GM21737 (cell line): Measurements from ENCODE around the gene TPCN2.

Source experiments
- ATAC-seq: cut with Tn5 transposase; IDR thresholded peaks from one replicate; pipeline ENCODE4 v1.9.1; 2021; ENCODE audit warnings: mild to moderate bottlenecking, moderate library complexity; ENCODE audit not compliant: unreplicated experiment

Gene TPCN2

DNA sequence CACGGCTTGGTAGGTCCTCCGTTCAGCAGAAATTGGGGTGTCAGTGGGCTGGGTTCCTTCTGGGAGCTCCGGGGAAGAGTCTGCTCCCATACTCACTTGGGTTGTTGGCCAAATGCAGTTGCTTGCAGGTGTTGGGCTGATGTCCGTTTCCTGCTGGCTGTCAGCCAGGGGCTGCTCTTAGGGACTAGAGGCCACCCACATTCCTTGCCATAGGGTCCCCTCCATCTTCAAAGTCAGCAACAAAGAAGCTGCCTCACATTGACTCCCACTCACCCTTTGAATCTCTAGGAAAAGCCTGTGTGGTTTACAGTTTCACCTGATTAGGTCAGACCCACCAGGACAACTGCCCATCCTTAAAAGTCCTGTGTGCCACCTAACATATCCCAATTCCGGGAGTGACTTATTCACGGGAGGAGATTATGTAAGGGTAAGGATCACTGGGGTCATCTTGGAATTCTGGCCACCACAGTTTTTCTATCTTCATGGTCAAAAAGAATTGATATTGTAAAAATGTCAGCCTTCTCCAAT lies 43.0 kb downstream of the TPCN2 start:
- ATAC-seq: no peak

- no peak for ATAC-seq
These were observed 43.5 kb downstream of the TPCN2 start for GRCh38 chr11:69092263-69092662.

GRCh38 chr11:69093106-69093505 lies 44.4 kb downstream of the TPCN2 start:
- no peak for ATAC-seq

- no peak for ATAC-seq
These were observed 45.6 kb downstream of the TPCN2 start for GRCh38 chr11:69094111-69094914.

DNA sequence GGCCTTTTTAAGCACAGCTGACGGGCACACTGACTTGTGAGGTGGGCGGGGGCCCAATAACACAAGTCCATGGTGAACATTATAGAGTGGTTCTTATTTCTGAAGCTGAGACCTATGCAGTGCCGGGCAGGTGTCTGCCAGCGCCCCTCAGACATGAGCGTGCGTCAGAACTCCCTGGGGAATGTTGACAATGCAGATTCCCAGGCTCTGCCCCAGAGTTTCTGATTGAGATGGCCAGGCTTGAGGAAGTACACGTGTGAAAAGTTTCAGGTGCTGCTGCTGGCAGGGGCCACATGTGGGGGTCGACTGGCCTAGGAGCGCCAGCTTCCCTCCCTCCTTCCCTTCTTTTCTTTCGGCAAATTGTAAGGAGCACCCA lies 46.2 kb downstream of the TPCN2 start:
- no peak for ATAC-seq

- ATAC-seq: no peak
These were observed 46.6 kb downstream of the TPCN2 start for GRCh38 chr11:69095300-69095699.

DNA sequence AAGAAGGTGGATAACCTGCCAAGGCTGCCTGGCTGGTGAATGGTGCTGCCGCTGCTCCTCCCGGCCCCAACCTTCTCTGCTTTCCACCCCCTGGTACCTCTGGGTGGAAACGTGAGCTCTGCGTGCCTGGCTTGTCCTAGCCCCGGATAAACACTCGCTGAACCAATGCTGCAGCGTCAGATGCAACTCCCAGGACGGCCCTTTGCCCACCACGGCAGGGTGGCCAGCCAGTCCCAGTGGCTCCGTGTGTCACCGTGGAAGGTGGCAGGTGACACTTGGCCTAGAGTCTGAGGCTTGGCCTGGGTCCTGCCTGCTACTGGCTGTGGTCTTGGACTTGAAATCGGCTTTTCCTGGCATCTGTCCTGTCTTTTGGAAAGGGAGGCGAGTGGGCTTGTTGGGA lies 47.7 kb downstream of the TPCN2 start:
- ATAC-seq: no peak

DNA sequence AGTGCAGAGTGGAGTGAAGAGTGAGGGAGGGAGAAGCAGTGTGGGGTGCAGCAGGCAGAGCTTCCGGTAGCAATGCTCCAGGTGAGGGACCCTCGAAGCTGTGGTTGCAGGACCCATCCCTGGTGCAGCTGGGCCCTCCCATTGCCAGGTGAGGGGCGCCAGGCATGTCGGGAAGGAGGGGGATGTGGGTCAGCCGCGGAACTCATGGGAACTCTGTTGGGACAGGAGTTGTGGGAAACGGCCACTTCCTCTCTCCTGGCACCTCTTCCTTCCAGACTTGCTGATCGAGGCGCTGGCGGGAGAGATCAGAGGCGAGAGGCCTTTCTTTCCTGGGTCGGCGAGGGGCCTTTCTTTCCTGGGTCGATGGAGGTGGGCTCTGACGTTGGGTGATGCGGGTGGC lies 48.5 kb downstream of the TPCN2 start:
- ATAC-seq: no peak

DNA sequence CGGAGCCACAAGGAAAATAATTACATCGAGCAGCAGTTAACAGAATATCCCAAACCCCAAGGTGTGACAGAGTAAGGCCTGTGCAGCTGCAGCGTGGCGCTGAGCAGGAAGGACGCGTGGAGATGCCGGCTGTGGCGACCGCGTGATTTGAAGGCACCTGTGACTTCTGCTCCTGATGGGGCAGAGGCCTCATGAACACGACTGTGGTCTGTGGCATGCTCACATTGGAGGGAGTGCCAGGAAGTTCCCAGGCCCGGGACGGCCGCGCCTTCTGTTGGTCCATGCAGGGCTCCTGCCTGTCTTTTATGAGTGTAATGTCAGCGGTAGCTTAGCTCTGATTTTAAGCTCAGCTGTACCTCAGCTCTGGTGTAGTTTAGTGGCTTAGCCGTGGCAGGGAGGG lies 50.4 kb downstream of the TPCN2 start:
- ATAC-seq: no peak

GRCh38 chr11:69100454-69101114 lies 51.9 kb downstream of the TPCN2 start:
- no peak for ATAC-seq

DNA sequence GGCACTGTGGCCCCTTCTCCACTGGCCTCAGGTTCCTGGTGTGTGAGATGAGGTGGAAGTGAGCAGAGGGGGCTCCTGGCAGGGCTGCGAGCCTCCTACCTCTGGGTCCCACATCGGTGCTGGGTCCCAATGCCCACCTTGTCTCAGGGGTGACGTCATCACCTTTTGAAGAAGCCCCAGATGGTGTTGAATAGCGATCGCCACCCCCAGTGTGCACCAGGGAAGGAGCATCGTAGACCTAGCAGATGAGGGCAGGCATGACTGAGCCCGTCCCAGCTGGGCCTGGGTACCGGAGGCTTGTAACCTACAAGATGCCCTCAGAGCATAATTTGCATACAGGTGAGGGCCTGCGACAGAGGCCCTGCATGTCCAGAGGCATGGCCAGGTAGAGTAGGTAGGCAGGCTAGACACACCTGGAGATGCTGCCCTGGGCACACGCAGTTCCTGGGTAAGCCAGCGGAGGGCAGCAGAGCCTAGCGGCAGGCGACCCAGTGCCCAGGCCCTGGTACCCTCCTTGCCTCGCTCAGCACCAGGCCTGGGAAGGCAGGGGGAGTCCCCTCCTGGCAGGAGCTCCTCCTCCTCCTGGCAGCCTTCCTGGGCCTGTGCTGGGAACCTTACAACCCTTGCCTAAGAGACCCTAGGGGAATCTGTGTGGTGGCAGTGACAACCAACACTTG lies 52.5 kb downstream of the TPCN2 start:
- peak; percentile 58 for ATAC-seq

GRCh38 chr11:69101792-69102695 lies 53.3 kb downstream of the TPCN2 start:
- ATAC-seq: no peak

- no peak for ATAC-seq
These were observed 54.2 kb downstream of the TPCN2 start for GRCh38 chr11:69102732-69103615.

- ATAC-seq: no peak
These were observed 55.6 kb downstream of the TPCN2 start for GRCh38 chr11:69104212-69104855.

DNA sequence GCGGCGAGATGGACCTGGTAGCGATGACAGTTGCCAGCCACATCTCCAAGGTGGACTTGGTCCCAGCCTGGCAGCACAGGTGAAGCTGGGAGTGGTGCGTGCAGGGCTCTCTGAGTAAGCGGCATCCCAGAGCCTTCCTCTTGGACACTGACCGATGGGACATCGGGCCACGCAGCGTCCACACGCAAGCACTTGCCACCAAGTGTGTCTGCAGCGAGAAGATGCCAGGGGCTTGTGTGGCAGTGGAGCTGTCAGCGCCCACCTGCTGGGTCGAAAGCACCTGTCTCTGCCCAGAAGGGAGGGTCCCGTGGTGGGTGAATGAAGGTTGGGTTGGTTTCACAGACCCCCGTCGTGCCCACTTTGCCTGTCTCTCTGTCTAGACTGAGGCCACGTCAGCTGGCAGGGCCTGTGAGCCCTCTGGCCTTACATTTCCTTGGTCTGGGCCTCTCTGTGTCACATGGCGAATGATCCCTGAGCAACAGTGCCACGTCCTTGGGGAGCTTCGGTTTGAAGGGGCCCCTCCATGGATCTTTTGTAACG lies 56.2 kb downstream of the TPCN2 start:
- no peak for ATAC-seq

- ATAC-seq: no peak
These were observed 56.8 kb downstream of the TPCN2 start for GRCh38 chr11:69105461-69106030.

DNA sequence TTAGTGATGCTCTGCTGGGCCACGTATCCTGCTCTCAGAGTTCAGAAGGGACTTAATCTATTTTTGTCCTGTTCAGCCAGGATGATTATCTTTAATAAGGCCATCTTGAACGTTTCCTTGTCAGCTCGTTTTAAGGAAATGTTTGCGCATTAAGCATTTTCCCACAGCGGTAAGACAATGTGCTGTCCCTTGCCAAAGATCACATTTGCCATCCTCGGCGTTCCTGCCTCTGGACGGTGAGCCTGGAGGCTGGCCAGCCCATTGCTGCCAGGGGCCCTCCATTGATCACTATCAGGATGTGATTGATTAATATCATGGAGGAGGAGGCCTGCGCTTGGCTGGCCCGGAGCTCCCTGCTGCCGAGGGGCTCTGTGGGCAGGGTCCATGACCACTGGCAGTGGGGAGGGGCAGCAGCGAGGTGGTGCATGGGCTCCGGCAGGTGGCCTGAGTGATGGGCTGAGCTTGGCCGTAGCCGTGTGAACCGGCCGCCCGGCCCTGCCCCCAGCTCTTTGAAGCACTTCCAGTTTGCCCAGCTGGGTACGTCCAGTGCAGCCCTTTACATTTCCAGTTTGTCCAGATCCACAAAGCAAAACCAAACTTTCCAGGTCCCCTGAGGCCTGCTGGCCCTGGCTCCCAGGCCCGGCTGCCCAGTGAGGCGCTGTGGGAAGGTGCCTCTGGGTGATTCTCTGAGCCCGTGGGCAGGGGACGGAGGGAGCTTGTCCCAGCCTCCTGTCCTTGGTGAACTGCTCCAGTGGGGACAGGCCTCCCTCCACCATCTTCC lies 57.5 kb downstream of the TPCN2 start:
- ATAC-seq: no peak

DNA sequence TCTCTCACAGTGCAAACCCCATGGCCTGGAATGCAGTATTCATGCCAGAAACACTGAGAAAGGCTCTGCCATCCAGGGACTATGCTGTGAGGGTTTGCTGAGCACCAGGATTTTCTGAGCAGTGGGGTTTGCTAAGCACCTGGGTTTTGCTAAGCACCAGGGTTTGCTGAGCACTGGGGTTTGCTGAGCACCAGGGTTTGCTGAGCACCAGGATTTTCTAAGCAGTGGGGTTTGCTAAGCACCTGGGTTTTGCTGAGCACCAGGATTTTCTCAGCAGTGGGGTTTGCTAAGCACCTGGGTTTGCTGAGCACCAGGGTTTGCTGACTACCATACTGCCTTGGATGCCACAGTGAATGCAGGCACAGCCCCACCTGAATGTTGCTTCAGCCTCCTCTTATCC lies 58.7 kb downstream of the TPCN2 start:
- ATAC-seq: no peak
